ENCODE data around the gene INPP5A.

Gene INPP5A

DNA sequence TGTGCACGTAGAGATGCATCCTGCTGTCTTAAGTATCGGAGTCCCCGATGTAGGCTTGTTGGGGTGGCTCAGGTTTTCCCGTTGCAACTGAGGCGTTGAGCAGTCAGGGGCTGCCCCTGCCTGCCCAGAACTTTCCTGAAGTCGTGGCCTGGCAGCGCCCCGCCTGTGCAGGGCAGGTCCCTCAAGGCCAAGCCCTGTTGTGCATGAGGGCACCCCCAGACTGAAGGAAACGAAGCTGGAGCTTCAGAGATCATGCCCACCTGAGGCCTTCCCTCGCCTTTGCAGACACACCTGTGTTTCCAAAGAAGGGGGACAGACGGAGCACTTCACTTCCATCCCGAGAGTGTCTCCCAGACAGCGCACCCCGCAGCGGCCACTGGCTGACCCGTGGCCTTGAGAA lies 127.3 kb downstream of the INPP5A start:
- H3K36me3 ChIP-seq (replicated peaks; ENCODE audit: insufficient read depth, low read length) = no peaks in the 10 kb centered on the region
- no peaks in the 10 kb centered on the region for H3F3A ChIP-seq (ENCODE audit: insufficient read depth, low read length)
- H3K4me2 ChIP-seq (ENCODE audit: low read depth, low read length) = no peak overlapping the region
- no peak overlapping the region for H3K4me3 ChIP-seq (ENCODE audit: low read length)
- TF ChIP-seq, protein P1, sequence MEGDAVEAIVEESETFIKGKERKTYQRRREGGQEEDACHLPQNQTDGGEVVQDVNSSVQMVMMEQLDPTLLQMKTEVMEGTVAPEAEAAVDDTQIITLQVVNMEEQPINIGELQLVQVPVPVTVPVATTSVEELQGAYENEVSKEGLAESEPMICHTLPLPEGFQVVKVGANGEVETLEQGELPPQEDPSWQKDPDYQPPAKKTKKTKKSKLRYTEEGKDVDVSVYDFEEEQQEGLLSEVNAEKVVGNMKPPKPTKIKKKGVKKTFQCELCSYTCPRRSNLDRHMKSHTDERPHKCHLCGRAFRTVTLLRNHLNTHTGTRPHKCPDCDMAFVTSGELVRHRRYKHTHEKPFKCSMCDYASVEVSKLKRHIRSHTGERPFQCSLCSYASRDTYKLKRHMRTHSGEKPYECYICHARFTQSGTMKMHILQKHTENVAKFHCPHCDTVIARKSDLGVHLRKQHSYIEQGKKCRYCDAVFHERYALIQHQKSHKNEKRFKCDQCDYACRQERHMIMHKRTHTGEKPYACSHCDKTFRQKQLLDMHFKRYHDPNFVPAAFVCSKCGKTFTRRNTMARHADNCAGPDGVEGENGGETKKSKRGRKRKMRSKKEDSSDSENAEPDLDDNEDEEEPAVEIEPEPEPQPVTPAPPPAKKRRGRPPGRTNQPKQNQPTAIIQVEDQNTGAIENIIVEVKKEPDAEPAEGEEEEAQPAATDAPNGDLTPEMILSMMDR (IDR thresholded peaks at IDR 0.05; ENCODE audit: low read length) = no peak
- TF ChIP-seq EZH2phosphoT487 (IDR thresholded peaks at IDR 0.05; ENCODE audit: low read length) = no peak
- TF ChIP-seq EZH2 (optimal IDR thresholded peaks at IDR 0.05; ENCODE audit: low read depth, low read length) = no peak
- H3K4me1 ChIP-seq (ENCODE audit: low read length) = no peaks in the 10 kb centered on the region
- no peaks in the 10 kb centered on the region for H3K9me2 ChIP-seq (replicated peaks; ENCODE audit: insufficient read depth, low read length)
- H4K20me1 ChIP-seq (ENCODE audit: insufficient read depth, low read length) = no peaks in the 10 kb centered on the region
- no peaks in the 10 kb centered on the region for H3K9me3 ChIP-seq (replicated peaks; ENCODE audit: insufficient read depth, low read length)
- H3K27me3 ChIP-seq (replicated peaks; ENCODE audit: insufficient read depth, low read length) = no peaks in the 10 kb centered on the region
- no peak overlapping the region for H3K27ac ChIP-seq (ENCODE audit: low read length)
- H3K79me2 ChIP-seq (ENCODE audit: low read length) = no peaks in the 10 kb centered on the region
- H2AFZ ChIP-seq (ENCODE audit: low read length) = no peak overlapping the region
- H3K9ac ChIP-seq (ENCODE audit: low read length) = no peak overlapping the region
- DNase-seq = no peak

DNA sequence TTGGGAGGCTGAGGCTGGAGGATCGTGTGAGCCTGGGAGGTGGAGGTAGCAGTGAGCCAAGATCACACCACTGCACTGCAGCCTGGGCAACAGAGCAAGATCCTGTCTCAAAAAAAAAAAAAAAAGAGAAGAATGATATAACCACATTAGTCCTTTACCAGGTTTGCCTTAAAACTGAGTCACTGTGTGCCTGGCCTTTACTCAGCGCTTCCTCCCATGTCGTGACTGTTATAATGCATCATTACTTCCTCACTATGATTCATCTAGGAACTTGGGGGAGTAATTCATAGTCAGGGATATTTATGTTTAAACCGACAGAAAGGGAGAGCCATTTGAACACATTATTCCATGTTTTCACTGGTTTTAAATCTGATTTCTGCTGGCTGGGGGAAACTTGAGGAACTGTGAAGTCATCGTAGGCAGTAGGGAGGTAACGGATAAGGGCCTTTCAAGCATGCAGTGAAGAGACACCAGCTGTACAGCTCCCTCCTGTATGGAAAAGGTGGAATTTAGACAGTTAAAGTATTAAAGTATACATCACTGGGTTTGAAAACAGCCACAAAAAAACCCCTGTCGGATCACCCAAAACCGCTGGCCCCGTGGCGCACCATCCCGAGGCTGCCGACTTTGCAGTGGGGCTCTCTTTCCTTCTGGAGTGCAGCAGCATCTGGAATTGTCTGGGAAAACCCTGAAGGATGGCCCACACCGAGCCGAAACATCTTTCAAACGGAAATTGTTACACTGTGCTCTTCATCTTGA lies 128.5 kb downstream of the INPP5A start:
- no peaks in the 10 kb centered on the region for H3K27me3 ChIP-seq (replicated peaks; ENCODE audit: insufficient read depth, low read length)
- no peaks in the 10 kb centered on the region for H3F3A ChIP-seq (ENCODE audit: insufficient read depth, low read length)
- no peaks in the 10 kb centered on the region for H3K9me3 ChIP-seq (replicated peaks; ENCODE audit: insufficient read depth, low read length)
- no peaks in the 10 kb centered on the region for H3K9me2 ChIP-seq (replicated peaks; ENCODE audit: insufficient read depth, low read length)
- no peak overlapping the region for H3K27ac ChIP-seq (ENCODE audit: low read length)
- H2AFZ ChIP-seq (ENCODE audit: low read length) = no peak overlapping the region
- H4K20me1 ChIP-seq (ENCODE audit: insufficient read depth, low read length) = no peaks in the 10 kb centered on the region
- no peak for TF ChIP-seq EZH2phosphoT487 (IDR thresholded peaks at IDR 0.05; ENCODE audit: low read length)
- TF ChIP-seq, protein P1 (IDR thresholded peaks at IDR 0.05; ENCODE audit: low read length) = no peak
- TF ChIP-seq EZH2 (optimal IDR thresholded peaks at IDR 0.05; ENCODE audit: low read depth, low read length) = no peak
- H3K79me2 ChIP-seq (ENCODE audit: low read length) = no peaks in the 10 kb centered on the region
- H3K9ac ChIP-seq (ENCODE audit: low read length) = no peak overlapping the region
- no peak overlapping the region for H3K4me3 ChIP-seq (ENCODE audit: low read length)
- no peaks in the 10 kb centered on the region for H3K4me1 ChIP-seq (ENCODE audit: low read length)
- no peak for DNase-seq
- no peak overlapping the region for H3K4me2 ChIP-seq (ENCODE audit: low read depth, low read length)
- H3K36me3 ChIP-seq (replicated peaks; ENCODE audit: insufficient read depth, low read length) = no peaks in the 10 kb centered on the region

DNA sequence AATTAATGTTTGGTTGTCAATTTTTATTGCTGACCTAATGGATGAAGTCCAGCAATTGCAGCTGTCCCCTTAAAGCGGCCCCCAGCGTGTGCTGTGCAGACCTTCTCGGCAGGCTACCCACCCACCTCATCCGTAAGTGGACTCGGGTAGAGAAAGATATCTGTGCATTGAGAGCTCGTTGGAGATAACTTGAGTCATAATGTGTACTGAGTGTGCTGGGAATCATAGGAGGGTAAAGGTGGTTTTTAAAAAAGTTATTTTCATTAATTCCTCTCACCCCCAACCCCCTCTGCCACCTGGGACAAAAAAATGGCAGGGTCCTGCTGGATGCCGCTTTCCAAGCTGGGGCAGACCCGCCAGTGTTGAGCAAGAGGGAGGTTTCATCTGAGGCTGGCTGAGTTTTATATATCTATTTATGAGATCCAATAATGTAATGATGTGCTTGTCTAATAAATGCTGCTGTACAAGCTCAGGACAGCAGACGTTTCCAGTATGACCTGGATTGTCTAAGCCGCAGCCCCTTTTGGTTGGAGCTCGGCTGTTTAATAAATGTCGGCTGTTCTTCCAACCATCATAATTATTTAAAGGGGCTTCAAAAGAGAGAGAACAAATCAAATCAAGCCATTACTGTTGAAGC lies 129.2 kb downstream of the INPP5A start:
- H3K9me2 ChIP-seq (replicated peaks; ENCODE audit: insufficient read depth, low read length) = no peaks in the 10 kb centered on the region
- no peak overlapping the region for H3K4me2 ChIP-seq (ENCODE audit: low read depth, low read length)
- H2AFZ ChIP-seq (ENCODE audit: low read length) = no peak overlapping the region
- no peaks in the 10 kb centered on the region for H3K27me3 ChIP-seq (replicated peaks; ENCODE audit: insufficient read depth, low read length)
- H3K4me1 ChIP-seq (ENCODE audit: low read length) = no peaks in the 10 kb centered on the region
- H4K20me1 ChIP-seq (ENCODE audit: insufficient read depth, low read length) = no peaks in the 10 kb centered on the region
- no peaks in the 10 kb centered on the region for H3F3A ChIP-seq (ENCODE audit: insufficient read depth, low read length)
- no peaks in the 10 kb centered on the region for H3K79me2 ChIP-seq (ENCODE audit: low read length)
- H3K4me3 ChIP-seq (ENCODE audit: low read length) = no peak overlapping the region
- no peaks in the 10 kb centered on the region for H3K9me3 ChIP-seq (replicated peaks; ENCODE audit: insufficient read depth, low read length)
- TF ChIP-seq, protein P1 (IDR thresholded peaks at IDR 0.05; ENCODE audit: low read length) = no peak
- TF ChIP-seq EZH2phosphoT487 (IDR thresholded peaks at IDR 0.05; ENCODE audit: low read length) = no peak
- no peak for TF ChIP-seq EZH2 (optimal IDR thresholded peaks at IDR 0.05; ENCODE audit: low read depth, low read length)
- no peaks in the 10 kb centered on the region for H3K36me3 ChIP-seq (replicated peaks; ENCODE audit: insufficient read depth, low read length)
- no peak for DNase-seq
- no peak overlapping the region for H3K27ac ChIP-seq (ENCODE audit: low read length)
- no peak overlapping the region for H3K9ac ChIP-seq (ENCODE audit: low read length)
